ENCODE measurements around the gene SDF4. TPM values are rescaled to one million over a fixed set of nuclear protein-coding genes. Genes with fewer than 3 reads are reported as not detected.

SDF4 gene
- total RNA-seq, 1 donor from 2014 or later: 175 TPM

DNA sequence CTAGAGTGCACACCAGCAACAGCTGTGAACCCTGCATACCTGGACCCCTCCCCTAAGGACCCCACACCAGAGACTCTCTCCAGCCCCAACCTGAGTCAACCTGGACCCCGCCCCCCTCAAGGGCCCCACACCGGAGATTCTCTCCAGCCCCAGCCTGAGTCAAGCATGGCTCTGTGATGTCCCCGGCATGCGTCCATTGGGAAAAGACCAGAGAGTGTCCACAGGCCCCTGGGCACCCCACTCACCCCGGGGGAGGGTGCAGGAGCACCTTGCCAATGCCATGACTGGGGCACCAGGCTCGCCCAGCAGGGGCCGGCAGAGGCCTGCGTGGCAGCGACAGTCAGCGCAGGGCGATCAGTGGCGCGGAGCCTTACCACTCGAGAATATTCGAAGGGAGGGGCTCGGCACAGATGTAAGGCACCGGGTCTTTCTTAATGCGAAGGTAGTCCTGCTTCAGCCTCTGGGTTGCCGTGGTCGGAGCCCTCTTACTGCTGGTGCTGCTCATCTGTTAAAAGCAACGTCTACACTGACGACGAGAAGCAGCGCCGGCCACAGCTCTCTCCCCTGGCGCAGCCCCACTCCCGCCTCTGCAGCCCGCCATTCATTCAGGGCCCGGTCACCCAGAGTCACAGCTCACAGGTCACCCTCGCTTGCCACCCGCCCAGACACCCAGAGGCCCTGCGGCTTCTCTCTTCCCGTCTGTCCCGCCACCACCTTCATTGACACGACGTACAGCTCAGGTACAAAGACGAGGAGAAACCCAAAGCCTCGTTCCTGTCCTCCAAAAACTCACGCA lies 35.9 kb upstream of the SDF4 start:
- H3K27ac ChIP-seq (ENCODE audit: low read depth, low read length): peak overlapping the region; percentile 21
- H3K4me1 ChIP-seq (ENCODE audit: insufficient read depth, low read length): peaks cover 40% of the 10 kb centered on the region
- Mint-ChIP-seq H3K27me3 (ENCODE audit: low read depth, unreplicated experiment) (no peaks in the 10 kb centered on the region), H3K4me3 (ENCODE audit: unreplicated experiment) (no peak overlapping the region), H3K9me3 (ENCODE audit: unreplicated experiment) (no peaks in the 10 kb centered on the region), H3K36me3 (ENCODE audit: low read depth, unreplicated experiment) (peaks cover 17% of the 10 kb centered on the region), H3K4me1 (ENCODE audit: low read depth, unreplicated experiment) (peaks cover 41% of the 10 kb centered on the region), H3K27ac (ENCODE audit: unreplicated experiment) (peak overlapping the region; percentile 58)
- no peak overlapping the region for H3K4me3 ChIP-seq (ENCODE audit: insufficient read depth, low read depth, low read length)
- no peak overlapping the region for H3K4me2 ChIP-seq (ENCODE audit: low read length)
- no peak overlapping the region for H3K9ac ChIP-seq (ENCODE audit: low read length)
- no peaks in the 10 kb centered on the region for H3K9me3 ChIP-seq (ENCODE audit: insufficient read depth, low read depth, low read length)
- H3K79me2 ChIP-seq (ENCODE audit: insufficient read depth, low read length): peaks cover 79% of the 10 kb centered on the region
- DNase-seq (ENCODE audit: low read depth): no peak
- no peaks in the 10 kb centered on the region for H3K27me3 ChIP-seq (ENCODE audit: insufficient read depth, low read length)
- no peak for FAIRE-seq
- TF ChIP-seq, protein P1, sequence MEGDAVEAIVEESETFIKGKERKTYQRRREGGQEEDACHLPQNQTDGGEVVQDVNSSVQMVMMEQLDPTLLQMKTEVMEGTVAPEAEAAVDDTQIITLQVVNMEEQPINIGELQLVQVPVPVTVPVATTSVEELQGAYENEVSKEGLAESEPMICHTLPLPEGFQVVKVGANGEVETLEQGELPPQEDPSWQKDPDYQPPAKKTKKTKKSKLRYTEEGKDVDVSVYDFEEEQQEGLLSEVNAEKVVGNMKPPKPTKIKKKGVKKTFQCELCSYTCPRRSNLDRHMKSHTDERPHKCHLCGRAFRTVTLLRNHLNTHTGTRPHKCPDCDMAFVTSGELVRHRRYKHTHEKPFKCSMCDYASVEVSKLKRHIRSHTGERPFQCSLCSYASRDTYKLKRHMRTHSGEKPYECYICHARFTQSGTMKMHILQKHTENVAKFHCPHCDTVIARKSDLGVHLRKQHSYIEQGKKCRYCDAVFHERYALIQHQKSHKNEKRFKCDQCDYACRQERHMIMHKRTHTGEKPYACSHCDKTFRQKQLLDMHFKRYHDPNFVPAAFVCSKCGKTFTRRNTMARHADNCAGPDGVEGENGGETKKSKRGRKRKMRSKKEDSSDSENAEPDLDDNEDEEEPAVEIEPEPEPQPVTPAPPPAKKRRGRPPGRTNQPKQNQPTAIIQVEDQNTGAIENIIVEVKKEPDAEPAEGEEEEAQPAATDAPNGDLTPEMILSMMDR (IDR thresholded peaks at IDR 0.05; ENCODE audit: insufficient read depth, low read depth, low read length): no peak
- peaks cover 51% of the 10 kb centered on the region for H4K20me1 ChIP-seq (ENCODE audit: insufficient read depth, low read length)
- H2AFZ ChIP-seq (ENCODE audit: low read depth, low read length): no peak overlapping the region
- peaks cover 10% of the 10 kb centered on the region for H3K36me3 ChIP-seq (ENCODE audit: insufficient read depth, low read length)

DNA sequence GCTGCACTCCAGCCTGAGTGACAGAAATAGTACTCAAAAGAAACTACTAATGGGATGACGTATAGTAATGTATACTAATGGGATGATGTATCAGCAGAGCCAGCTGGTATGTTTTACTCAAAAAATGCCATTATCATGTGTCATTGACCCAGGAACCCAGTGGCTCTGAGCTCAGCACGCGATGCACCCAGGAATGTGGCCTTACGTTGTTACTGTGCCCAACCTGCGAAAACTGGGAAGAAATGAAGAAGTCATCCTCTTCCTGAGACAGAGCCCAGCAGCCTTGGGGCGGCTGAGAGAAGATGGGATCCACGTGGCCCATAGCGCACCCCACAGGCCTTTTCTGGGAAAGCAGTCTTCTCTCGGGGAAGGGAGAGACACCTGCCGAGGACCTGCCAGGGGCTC lies 33.1 kb upstream of the SDF4 start:
- Mint-ChIP-seq H3K36me3 (ENCODE audit: low read depth, unreplicated experiment) (peaks cover 15% of the 10 kb centered on the region), H3K27me3 (ENCODE audit: low read depth, unreplicated experiment) (no peaks in the 10 kb centered on the region), H3K4me1 (ENCODE audit: low read depth, unreplicated experiment) (peaks cover 25% of the 10 kb centered on the region), H3K27ac (ENCODE audit: unreplicated experiment) (peak overlapping the region; percentile 98), H3K9me3 (ENCODE audit: unreplicated experiment) (no peaks in the 10 kb centered on the region), H3K4me3 (ENCODE audit: unreplicated experiment) (peak overlapping the region; percentile 57)
- TF ChIP-seq EZH2 (IDR thresholded peaks at IDR 0.05; ENCODE audit: insufficient read depth, low read length): no peak
- TF ChIP-seq, protein P1 (IDR thresholded peaks at IDR 0.05; ENCODE audit: insufficient read depth, low read depth, low read length): peak; percentile 58
- peak overlapping the region; percentile 97 for H3K27ac ChIP-seq (ENCODE audit: low read depth, low read length)
- H3K4me3 ChIP-seq (ENCODE audit: insufficient read depth, low read depth, low read length): no peak overlapping the region
- H3K9me3 ChIP-seq (ENCODE audit: insufficient read depth, low read depth, low read length): no peaks in the 10 kb centered on the region
- FAIRE-seq (peak; percentile 89), DNase-seq (ENCODE audit: low read depth) (peak; percentile 98)
- H3K4me1 ChIP-seq (ENCODE audit: insufficient read depth, low read length): peaks cover 20% of the 10 kb centered on the region
- peak overlapping the region; percentile 66 for H3K4me2 ChIP-seq (ENCODE audit: low read length)
- no peak overlapping the region for H2AFZ ChIP-seq (ENCODE audit: low read depth, low read length)
- peaks cover 15% of the 10 kb centered on the region for H3K36me3 ChIP-seq (ENCODE audit: insufficient read depth, low read length)
- H4K20me1 ChIP-seq (ENCODE audit: insufficient read depth, low read length): peaks cover 34% of the 10 kb centered on the region
- peaks cover 74% of the 10 kb centered on the region for H3K79me2 ChIP-seq (ENCODE audit: insufficient read depth, low read length)
- no peaks in the 10 kb centered on the region for H3K27me3 ChIP-seq (ENCODE audit: insufficient read depth, low read length)
- H3K9ac ChIP-seq (ENCODE audit: low read length): peak overlapping the region; percentile 82

DNA sequence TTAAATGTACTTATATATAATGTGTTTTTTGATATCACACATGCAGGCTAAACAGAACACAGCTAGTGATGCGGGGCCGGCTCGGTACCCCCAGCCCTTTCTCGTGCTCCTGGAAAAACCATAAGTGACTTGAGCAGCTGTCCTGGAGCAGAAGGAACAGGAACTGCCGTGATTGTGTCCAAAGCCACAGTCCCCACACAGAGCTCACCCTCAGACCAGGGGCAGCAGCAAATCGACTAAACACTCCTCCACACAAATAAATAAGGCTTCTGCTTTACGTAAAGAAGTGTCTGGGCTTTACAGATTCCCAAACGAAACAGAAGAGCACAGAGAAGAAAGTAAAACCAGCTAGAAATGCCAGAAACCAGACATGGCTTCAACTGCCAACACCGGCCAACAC lies 32.2 kb upstream of the SDF4 start:
- peak overlapping the region; percentile 97 for H3K27ac ChIP-seq (ENCODE audit: low read depth, low read length)
- H3K4me1 ChIP-seq (ENCODE audit: insufficient read depth, low read length): peaks cover 20% of the 10 kb centered on the region
- no peak for TF ChIP-seq EZH2 (IDR thresholded peaks at IDR 0.05; ENCODE audit: insufficient read depth, low read length)
- TF ChIP-seq, protein P1 (IDR thresholded peaks at IDR 0.05; ENCODE audit: insufficient read depth, low read depth, low read length): no peak
- DNase-seq (ENCODE audit: low read depth): no peak
- no peaks in the 10 kb centered on the region for H3K27me3 Mint-ChIP-seq (ENCODE audit: low read depth, unreplicated experiment)
- H3K4me3 ChIP-seq (ENCODE audit: insufficient read depth, low read depth, low read length): no peak overlapping the region
- no peaks in the 10 kb centered on the region for H3K9me3 Mint-ChIP-seq (ENCODE audit: unreplicated experiment)
- H3K27me3 ChIP-seq (ENCODE audit: insufficient read depth, low read length): no peaks in the 10 kb centered on the region
- peak overlapping the region; percentile 56 for H3K9ac ChIP-seq (ENCODE audit: low read length)
- H3K9me3 ChIP-seq (ENCODE audit: insufficient read depth, low read depth, low read length): no peaks in the 10 kb centered on the region
- peaks cover 38% of the 10 kb centered on the region for H4K20me1 ChIP-seq (ENCODE audit: insufficient read depth, low read length)
- H3K79me2 ChIP-seq (ENCODE audit: insufficient read depth, low read length): peaks cover 72% of the 10 kb centered on the region
- peaks cover 25% of the 10 kb centered on the region for H3K4me1 Mint-ChIP-seq (ENCODE audit: low read depth, unreplicated experiment)
- peaks cover 15% of the 10 kb centered on the region for H3K36me3 ChIP-seq (ENCODE audit: insufficient read depth, low read length)
- H3K27ac Mint-ChIP-seq (ENCODE audit: unreplicated experiment): peak overlapping the region; percentile 98
- peak overlapping the region; percentile 16 for H3K4me2 ChIP-seq (ENCODE audit: low read length)
- peaks cover 15% of the 10 kb centered on the region for H3K36me3 Mint-ChIP-seq (ENCODE audit: low read depth, unreplicated experiment)
- H3K4me3 Mint-ChIP-seq (ENCODE audit: unreplicated experiment): peak overlapping the region; percentile 58
- FAIRE-seq: no peak
- H2AFZ ChIP-seq (ENCODE audit: low read depth, low read length): no peak overlapping the region

Measured in astrocyte (in vitro differentiated cells and primary cell).